Gastrocnemius medialis (tissue), 4 donors: ENCODE measurements around the gene RNF14.

ENCODE experiments used
- POLR2A ChIP-seq, 2 donors: fragments of 450-650 bp; IDR thresholded peaks; one replicate each; pipeline ENCODE4 v1.6.1; 2017; ENCODE audit warnings: antibody characterized with exemption in 2 of 2, mild to moderate bottlenecking in 2 of 2, moderate library complexity in 2 of 2
- TF ChIP-seq, protein P1 (sequence below), 5 experiments: fragments of 450-650 bp in 3 of 5; fragments of 200-600 bp in 2 of 5; sonication (generic) in 2 of 5; IDR thresholded peaks in 4 of 5; conservative IDR thresholded peaks in 1 of 5; 1 replicate in 4 of 5; 2 replicates in 1 of 5; pipeline ENCODE4 v1.5.1; 2016 to 2019; ENCODE audit warnings: antibody characterized with exemption in 5 of 5, mild to moderate bottlenecking in 3 of 5, moderate library complexity in 3 of 5

DNA sequence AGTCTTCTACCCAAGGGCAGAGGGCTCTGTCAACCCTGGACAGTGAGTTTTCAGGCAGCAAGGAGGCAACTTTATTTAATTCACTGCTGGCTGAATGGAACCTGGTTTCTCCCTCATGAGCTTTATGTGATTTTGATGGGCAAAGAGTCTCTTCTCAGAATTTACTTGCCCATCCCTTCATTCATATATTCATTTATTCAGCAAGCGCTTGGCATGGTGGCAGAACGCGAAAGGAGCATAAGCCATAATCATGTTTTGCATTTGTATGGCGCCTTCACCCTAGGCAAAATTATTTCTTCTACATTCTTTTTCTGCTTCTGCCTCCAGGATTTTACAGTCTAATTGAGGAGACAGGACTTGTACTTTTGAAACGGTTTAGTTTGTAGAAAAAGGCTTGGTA, 37.2 kb upstream of the RNF14 start:
- TF ChIP-seq, protein P1, sequence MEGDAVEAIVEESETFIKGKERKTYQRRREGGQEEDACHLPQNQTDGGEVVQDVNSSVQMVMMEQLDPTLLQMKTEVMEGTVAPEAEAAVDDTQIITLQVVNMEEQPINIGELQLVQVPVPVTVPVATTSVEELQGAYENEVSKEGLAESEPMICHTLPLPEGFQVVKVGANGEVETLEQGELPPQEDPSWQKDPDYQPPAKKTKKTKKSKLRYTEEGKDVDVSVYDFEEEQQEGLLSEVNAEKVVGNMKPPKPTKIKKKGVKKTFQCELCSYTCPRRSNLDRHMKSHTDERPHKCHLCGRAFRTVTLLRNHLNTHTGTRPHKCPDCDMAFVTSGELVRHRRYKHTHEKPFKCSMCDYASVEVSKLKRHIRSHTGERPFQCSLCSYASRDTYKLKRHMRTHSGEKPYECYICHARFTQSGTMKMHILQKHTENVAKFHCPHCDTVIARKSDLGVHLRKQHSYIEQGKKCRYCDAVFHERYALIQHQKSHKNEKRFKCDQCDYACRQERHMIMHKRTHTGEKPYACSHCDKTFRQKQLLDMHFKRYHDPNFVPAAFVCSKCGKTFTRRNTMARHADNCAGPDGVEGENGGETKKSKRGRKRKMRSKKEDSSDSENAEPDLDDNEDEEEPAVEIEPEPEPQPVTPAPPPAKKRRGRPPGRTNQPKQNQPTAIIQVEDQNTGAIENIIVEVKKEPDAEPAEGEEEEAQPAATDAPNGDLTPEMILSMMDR (IDR thresholded peaks at IDR 0.05 in 4 of 5, conservative IDR thresholded peaks at IDR 0.05 in 1 of 5), result no peak
- no peak for TF ChIP-seq POLR2A (IDR thresholded peaks at IDR 0.05)
